Liver (tissue), 9 donors: ENCODE measurements around the gene EVPL. TPM values are rescaled to one million over a fixed set of nuclear protein-coding genes. Genes with fewer than 3 reads are reported as not detected.

Source experiments
- DNase-seq: peaks from one replicate; pipeline ENCODE4 v3.0.0-alpha.2; 2017; ENCODE audit warnings: low spot score
- H3K27ac ChIP-seq, 2 donors: one replicate each; pipeline ENCODE4 v1.7.0; 2013; ENCODE audit warnings: inconsistent platforms in 2 of 2, low read length in 2 of 2, control low read depth in 1 of 2, low read depth in 1 of 2, mild to moderate bottlenecking in 1 of 2
- H3K27me3 ChIP-seq, 4 donors: one replicate each; pipeline versions ENCODE4 v1.6.1 to v1.7.0; 2013; ENCODE audit warnings: low read length in 3 of 4, inconsistent platforms in 1 of 4, mild to moderate bottlenecking in 1 of 4, moderate library complexity in 1 of 4; ENCODE audit not compliant: control insufficient read depth in 4 of 4, insufficient read depth in 4 of 4
- H3K36me3 ChIP-seq, 4 donors: one replicate each; pipeline versions ENCODE4 v1.6.1 to v1.7.0; 2013; ENCODE audit warnings: low read length in 3 of 4, mild to moderate bottlenecking in 3 of 4, low read depth in 1 of 4, moderate library complexity in 1 of 4; ENCODE audit not compliant: control insufficient read depth in 4 of 4, insufficient read depth in 3 of 4
- H3K4me1 ChIP-seq, 4 donors: one replicate each; pipeline versions ENCODE4 v1.6.1 to v1.7.0; 2013; ENCODE audit warnings: low read length in 3 of 4, mild to moderate bottlenecking in 3 of 4, moderate library complexity in 1 of 4; ENCODE audit not compliant: control insufficient read depth in 4 of 4, insufficient read depth in 4 of 4
- H3K4me3 ChIP-seq, 3 donors: one replicate each; pipeline versions ENCODE4 v1.6.1 to v1.7.0; 2013; ENCODE audit warnings: low read length in 3 of 3, control low read depth in 1 of 3, low read depth in 1 of 3, mild to moderate bottlenecking in 1 of 3
- H3K9ac ChIP-seq, 2 donors: one replicate each; pipeline ENCODE4 v1.7.0; 2013; ENCODE audit warnings: low read length in 2 of 2, mild to moderate bottlenecking in 2 of 2, moderate library complexity in 2 of 2, control low read depth in 1 of 2, low read depth in 1 of 2
- H3K9me3 ChIP-seq, 4 donors: one replicate each; pipeline versions ENCODE4 v1.6.1 to v1.7.0; 2013; ENCODE audit warnings: low read length in 3 of 4; ENCODE audit not compliant: control insufficient read depth in 4 of 4
- EGR1 ChIP-seq, 2 donors: IDR thresholded peaks; 2 replicates each; pipeline ENCODE4 v1.6.1; 2016 to 2018; ENCODE audit warnings: antibody characterized with exemption in 2 of 2, low read depth in 2 of 2
- FOXA1 ChIP-seq: IDR thresholded peaks from 2 replicates; pipeline ENCODE4 v1.6.1; 2016; ENCODE audit warnings: antibody characterized with exemption
- FOXA2 ChIP-seq: IDR thresholded peaks from 2 replicates; pipeline ENCODE4 v1.6.1; 2016; ENCODE audit warnings: antibody characterized with exemption
- GABPA ChIP-seq, 2 donors: IDR thresholded peaks in 1 of 2; conservative IDR thresholded peaks in 1 of 2; 2 replicates each; pipeline ENCODE4 v1.6.1; 2016; ENCODE audit warnings: antibody characterized with exemption in 2 of 2, mild to moderate bottlenecking in 1 of 2, moderate library complexity in 1 of 2
- HNF4A ChIP-seq, 2 donors: conservative IDR thresholded peaks; 2 replicates each; pipeline ENCODE4 v1.6.1; 2016; ENCODE audit warnings: antibody characterized with exemption in 2 of 2, mild to moderate bottlenecking in 2 of 2
- HNF4G ChIP-seq: IDR thresholded peaks from 2 replicates; pipeline ENCODE4 v1.6.1; 2016; ENCODE audit warnings: antibody characterized with exemption
- JUND ChIP-seq, 2 donors: IDR thresholded peaks; 2 replicates each; pipeline ENCODE4 v1.6.1; 2016; ENCODE audit warnings: antibody characterized with exemption in 2 of 2
- NR2F2 ChIP-seq: IDR thresholded peaks from 2 replicates; pipeline ENCODE4 v1.6.1; 2016; ENCODE audit warnings: antibody characterized with exemption
- RAD21 ChIP-seq, 2 donors: IDR thresholded peaks; 2 replicates each; pipeline ENCODE4 v1.6.1; 2016; ENCODE audit warnings: antibody characterized with exemption in 2 of 2, mild to moderate bottlenecking in 2 of 2
- RXRA ChIP-seq, 2 donors: IDR thresholded peaks; 2 replicates each; pipeline ENCODE4 v1.6.1; 2017 to 2018; ENCODE audit warnings: antibody characterized with exemption in 2 of 2, mild to moderate bottlenecking in 1 of 2
- SP1 ChIP-seq: IDR thresholded peaks from 2 replicates; pipeline ENCODE4 v1.6.1; 2018; ENCODE audit warnings: antibody characterized with exemption, mild to moderate bottlenecking
- TAF1 ChIP-seq: conservative IDR thresholded peaks from 2 replicates; pipeline ENCODE4 v1.6.1; 2016; ENCODE audit warnings: antibody characterized with exemption, mild to moderate bottlenecking
- YY1 ChIP-seq: IDR thresholded peaks from 2 replicates; pipeline ENCODE4 v1.6.1; 2016; ENCODE audit warnings: antibody characterized with exemption, mild to moderate bottlenecking
- WGBS: extraction: QIAGEN DNeasy Blood & Tissue Kit; methylation state at CpG from one replicate; pipeline ENCODE4 v1.1.7; 2013; 5-methylcytosine and 5-hydroxymethylcytosine counted together
- polyA plus RNA-seq, 2 donors: library from polyadenylated mRNA; stranded (reverse) in 1 of 2; unstranded in 1 of 2; fragments of 200-250 nt in 1 of 2; fragments of >200 nt in 1 of 2; fragmentation: Nextera tagmentation in 1 of 2; extraction: Ambion mirVana in 1 of 2; gene quantifications; one replicate each; pipeline versions ENCODE4 v1.2.1 to v1.2.3, GENCODE V29; 2013 to 2015
- total RNA-seq, 2 donors: library from RNA; depleted of rRNA; stranded (reverse); fragments of >200 nt; gene quantifications; one replicate each; pipeline ENCODE4 v1.2.3, GENCODE V29; 2014
- TF ChIP-seq, protein P1 (sequence below): IDR thresholded peaks from 2 replicates; pipeline ENCODE4 v1.6.1; 2016; ENCODE audit warnings: antibody characterized with exemption, mild to moderate bottlenecking
- TF ChIP-seq, protein P2 (sequence below): fragments of 150-350 bp; IDR thresholded peaks from 2 replicates; pipeline ENCODE4 v1.5.1; 2017; ENCODE audit warnings: improper control_type of control experiment, low read depth, low read length; ENCODE audit not compliant: missing input control
- TF ChIP-seq, protein P3 (sequence below): IDR thresholded peaks from 2 replicates; pipeline ENCODE4 v1.6.1; 2016; ENCODE audit warnings: antibody characterized with exemption
- TF ChIP-seq, protein P4 (sequence below): IDR thresholded peaks from 2 replicates; pipeline ENCODE4 v1.6.1; 2016; ENCODE audit warnings: antibody characterized with exemption
- TF ChIP-seq, protein P5 (sequence below): IDR thresholded peaks from 2 replicates; pipeline ENCODE4 v1.6.1; 2016; ENCODE audit warnings: antibody characterized with exemption
- donor health status: healthy.
- donor health status: healthy.
- donor health status: healthy.
- donor health status: healthy.
- donor health status: healthy.

Gene EVPL
- total and polyA plus RNA-seq, 4 donors, result 0.03 to 0.33 (median 0.21) TPM; not detected in 1

DNA sequence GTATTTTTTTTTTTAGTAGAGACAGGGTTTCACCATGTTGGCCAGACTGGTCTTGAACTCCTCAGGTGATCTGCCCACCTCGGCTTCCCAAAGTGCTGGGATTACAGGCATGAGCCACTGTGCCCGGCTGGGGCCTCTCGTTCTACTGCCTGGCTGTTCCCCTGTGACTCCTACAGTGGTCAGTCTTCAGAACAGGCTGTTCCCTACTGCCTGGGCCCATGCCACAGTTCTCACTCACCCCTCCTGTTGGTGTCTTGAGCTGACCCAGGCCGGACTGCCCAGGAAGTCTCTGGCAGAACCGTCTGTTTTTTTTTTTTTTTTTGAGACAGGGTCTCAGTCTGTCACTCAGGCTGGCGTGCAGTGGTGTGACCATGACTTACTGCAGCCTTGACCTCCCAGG lies 23.2 kb downstream of the EVPL start:
- WGBS, result 46% methylated on average over 6 of the region's 6 CpGs
- Histone ChIP-seq H3K9me3 (no peaks in the 10 kb centered on the region), H3K4me1 (peaks cover 17 to 63% (median 47%) of the 10 kb centered on the region in 4 donors), H3K27ac (peak overlapping the region; percentile 65 to 89), H3K4me3 (no peak overlapping the region), H3K27me3 (no peaks in the 10 kb centered on the region), H3K9ac (no peak overlapping the region), H3K36me3 (peaks cover 0 to 2% (median 0%) of the 10 kb centered on the region in 4 donors)
- no peak for DNase-seq
- no peak for TF ChIP-seq HNF4A (conservative IDR thresholded peaks at IDR 0.05)
- TF ChIP-seq SP1, result no peak
- no peak for TF ChIP-seq RXRA (IDR thresholded peaks at IDR 0.05)
- TF ChIP-seq, protein P1, sequence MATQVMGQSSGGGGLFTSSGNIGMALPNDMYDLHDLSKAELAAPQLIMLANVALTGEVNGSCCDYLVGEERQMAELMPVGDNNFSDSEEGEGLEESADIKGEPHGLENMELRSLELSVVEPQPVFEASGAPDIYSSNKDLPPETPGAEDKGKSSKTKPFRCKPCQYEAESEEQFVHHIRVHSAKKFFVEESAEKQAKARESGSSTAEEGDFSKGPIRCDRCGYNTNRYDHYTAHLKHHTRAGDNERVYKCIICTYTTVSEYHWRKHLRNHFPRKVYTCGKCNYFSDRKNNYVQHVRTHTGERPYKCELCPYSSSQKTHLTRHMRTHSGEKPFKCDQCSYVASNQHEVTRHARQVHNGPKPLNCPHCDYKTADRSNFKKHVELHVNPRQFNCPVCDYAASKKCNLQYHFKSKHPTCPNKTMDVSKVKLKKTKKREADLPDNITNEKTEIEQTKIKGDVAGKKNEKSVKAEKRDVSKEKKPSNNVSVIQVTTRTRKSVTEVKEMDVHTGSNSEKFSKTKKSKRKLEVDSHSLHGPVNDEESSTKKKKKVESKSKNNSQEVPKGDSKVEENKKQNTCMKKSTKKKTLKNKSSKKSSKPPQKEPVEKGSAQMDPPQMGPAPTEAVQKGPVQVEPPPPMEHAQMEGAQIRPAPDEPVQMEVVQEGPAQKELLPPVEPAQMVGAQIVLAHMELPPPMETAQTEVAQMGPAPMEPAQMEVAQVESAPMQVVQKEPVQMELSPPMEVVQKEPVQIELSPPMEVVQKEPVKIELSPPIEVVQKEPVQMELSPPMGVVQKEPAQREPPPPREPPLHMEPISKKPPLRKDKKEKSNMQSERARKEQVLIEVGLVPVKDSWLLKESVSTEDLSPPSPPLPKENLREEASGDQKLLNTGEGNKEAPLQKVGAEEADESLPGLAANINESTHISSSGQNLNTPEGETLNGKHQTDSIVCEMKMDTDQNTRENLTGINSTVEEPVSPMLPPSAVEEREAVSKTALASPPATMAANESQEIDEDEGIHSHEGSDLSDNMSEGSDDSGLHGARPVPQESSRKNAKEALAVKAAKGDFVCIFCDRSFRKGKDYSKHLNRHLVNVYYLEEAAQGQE, result no peak
- TF ChIP-seq, protein P2, sequence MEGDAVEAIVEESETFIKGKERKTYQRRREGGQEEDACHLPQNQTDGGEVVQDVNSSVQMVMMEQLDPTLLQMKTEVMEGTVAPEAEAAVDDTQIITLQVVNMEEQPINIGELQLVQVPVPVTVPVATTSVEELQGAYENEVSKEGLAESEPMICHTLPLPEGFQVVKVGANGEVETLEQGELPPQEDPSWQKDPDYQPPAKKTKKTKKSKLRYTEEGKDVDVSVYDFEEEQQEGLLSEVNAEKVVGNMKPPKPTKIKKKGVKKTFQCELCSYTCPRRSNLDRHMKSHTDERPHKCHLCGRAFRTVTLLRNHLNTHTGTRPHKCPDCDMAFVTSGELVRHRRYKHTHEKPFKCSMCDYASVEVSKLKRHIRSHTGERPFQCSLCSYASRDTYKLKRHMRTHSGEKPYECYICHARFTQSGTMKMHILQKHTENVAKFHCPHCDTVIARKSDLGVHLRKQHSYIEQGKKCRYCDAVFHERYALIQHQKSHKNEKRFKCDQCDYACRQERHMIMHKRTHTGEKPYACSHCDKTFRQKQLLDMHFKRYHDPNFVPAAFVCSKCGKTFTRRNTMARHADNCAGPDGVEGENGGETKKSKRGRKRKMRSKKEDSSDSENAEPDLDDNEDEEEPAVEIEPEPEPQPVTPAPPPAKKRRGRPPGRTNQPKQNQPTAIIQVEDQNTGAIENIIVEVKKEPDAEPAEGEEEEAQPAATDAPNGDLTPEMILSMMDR, result no peak
- no peak for TF ChIP-seq NR2F2
- TF ChIP-seq FOXA2, result no peak
- no peak for TF ChIP-seq EGR1 (IDR thresholded peaks at IDR 0.05; ENCODE audit: low read depth in 2 of 2)
- TF ChIP-seq GABPA (IDR thresholded peaks at IDR 0.05 in 1 of 2, conservative IDR thresholded peaks at IDR 0.05 in 1 of 2), result no peak
- TF ChIP-seq RAD21 (IDR thresholded peaks at IDR 0.05), result no peak
- no peak for TF ChIP-seq JUND (IDR thresholded peaks at IDR 0.05)
- TF ChIP-seq, protein P3, sequence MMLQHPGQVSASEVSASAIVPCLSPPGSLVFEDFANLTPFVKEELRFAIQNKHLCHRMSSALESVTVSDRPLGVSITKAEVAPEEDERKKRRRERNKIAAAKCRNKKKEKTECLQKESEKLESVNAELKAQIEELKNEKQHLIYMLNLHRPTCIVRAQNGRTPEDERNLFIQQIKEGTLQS, result no peak
- TF ChIP-seq FOXA1, result no peak
- TF ChIP-seq TAF1, result no peak
- TF ChIP-seq YY1, result no peak
- TF ChIP-seq, protein P4, sequence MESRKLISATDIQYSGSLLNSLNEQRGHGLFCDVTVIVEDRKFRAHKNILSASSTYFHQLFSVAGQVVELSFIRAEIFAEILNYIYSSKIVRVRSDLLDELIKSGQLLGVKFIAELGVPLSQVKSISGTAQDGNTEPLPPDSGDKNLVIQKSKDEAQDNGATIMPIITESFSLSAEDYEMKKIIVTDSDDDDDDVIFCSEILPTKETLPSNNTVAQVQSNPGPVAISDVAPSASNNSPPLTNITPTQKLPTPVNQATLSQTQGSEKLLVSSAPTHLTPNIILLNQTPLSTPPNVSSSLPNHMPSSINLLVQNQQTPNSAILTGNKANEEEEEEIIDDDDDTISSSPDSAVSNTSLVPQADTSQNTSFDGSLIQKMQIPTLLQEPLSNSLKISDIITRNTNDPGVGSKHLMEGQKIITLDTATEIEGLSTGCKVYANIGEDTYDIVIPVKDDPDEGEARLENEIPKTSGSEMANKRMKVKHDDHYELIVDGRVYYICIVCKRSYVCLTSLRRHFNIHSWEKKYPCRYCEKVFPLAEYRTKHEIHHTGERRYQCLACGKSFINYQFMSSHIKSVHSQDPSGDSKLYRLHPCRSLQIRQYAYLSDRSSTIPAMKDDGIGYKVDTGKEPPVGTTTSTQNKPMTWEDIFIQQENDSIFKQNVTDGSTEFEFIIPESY, result no peak
- TF ChIP-seq, protein P5, sequence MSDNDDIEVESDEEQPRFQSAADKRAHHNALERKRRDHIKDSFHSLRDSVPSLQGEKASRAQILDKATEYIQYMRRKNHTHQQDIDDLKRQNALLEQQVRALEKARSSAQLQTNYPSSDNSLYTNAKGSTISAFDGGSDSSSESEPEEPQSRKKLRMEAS, result no peak
- TF ChIP-seq HNF4G, result no peak
